Panc1 (cell line): Measurements from ENCODE around the gene RHBDD1.

Experiments
- POLR2AphosphoS5 ChIP-seq: IDR thresholded peaks from 2 replicates; pipeline ENCODE4 v1.6.1; 2012; ENCODE audit warnings: mild to moderate bottlenecking, low read depth, low read length, moderate library complexity
- SIN3A ChIP-seq: IDR thresholded peaks from 2 replicates; pipeline ENCODE4 v1.6.1; 2012; ENCODE audit warnings: low read depth, mild to moderate bottlenecking, low read length, moderate library complexity, borderline replicate concordance; ENCODE audit not compliant: insufficient read depth
- TCF7L2 ChIP-seq: IDR thresholded peaks from 2 replicates; pipeline ENCODE4 v1.6.1; 2011; ENCODE audit warnings: mild to moderate bottlenecking, low read depth, low read length, inconsistent platforms
- TF ChIP-seq, protein P1 (sequence below): fragments of 450-650 bp; IDR thresholded peaks from 2 replicates; pipeline ENCODE4 v1.5.1; 2017; ENCODE audit warnings: mild to moderate bottlenecking
- TF ChIP-seq, protein P2 (sequence below), 2 experiments: IDR thresholded peaks; 2 replicates each; pipeline ENCODE4 v1.6.1; 2011 to 2012; ENCODE audit warnings: low read depth in 2 of 2, control low read depth in 1 of 2, low read length in 1 of 2, mild to moderate bottlenecking in 1 of 2, moderate library complexity in 1 of 2; ENCODE audit not compliant: insufficient read depth in 1 of 2

DNA sequence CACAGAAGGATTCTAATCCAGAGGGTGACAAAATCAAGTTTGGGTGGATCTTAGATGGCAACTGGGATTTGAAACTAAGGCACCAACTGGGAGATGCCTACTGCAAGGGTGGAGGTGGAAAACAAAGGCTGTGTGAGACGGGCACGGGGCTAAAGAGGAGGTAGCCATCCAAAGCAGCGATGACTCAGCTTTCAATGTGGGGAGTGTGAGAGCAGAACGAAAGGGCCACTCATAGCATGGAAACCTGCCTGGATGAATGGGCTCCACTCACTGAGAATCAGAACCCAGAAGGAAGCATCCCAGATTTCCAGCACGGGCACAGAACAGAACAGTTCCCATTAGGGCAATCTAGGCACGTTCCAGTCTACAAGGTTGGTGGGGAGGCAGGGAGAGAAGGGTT is 168.6 kb downstream of the RHBDD1 start:
- TF ChIP-seq, protein P1, sequence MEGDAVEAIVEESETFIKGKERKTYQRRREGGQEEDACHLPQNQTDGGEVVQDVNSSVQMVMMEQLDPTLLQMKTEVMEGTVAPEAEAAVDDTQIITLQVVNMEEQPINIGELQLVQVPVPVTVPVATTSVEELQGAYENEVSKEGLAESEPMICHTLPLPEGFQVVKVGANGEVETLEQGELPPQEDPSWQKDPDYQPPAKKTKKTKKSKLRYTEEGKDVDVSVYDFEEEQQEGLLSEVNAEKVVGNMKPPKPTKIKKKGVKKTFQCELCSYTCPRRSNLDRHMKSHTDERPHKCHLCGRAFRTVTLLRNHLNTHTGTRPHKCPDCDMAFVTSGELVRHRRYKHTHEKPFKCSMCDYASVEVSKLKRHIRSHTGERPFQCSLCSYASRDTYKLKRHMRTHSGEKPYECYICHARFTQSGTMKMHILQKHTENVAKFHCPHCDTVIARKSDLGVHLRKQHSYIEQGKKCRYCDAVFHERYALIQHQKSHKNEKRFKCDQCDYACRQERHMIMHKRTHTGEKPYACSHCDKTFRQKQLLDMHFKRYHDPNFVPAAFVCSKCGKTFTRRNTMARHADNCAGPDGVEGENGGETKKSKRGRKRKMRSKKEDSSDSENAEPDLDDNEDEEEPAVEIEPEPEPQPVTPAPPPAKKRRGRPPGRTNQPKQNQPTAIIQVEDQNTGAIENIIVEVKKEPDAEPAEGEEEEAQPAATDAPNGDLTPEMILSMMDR = no peak
- TF ChIP-seq TCF7L2 (no peak), POLR2AphosphoS5 (no peak), SIN3A (no peak)
- TF ChIP-seq, protein P2, sequence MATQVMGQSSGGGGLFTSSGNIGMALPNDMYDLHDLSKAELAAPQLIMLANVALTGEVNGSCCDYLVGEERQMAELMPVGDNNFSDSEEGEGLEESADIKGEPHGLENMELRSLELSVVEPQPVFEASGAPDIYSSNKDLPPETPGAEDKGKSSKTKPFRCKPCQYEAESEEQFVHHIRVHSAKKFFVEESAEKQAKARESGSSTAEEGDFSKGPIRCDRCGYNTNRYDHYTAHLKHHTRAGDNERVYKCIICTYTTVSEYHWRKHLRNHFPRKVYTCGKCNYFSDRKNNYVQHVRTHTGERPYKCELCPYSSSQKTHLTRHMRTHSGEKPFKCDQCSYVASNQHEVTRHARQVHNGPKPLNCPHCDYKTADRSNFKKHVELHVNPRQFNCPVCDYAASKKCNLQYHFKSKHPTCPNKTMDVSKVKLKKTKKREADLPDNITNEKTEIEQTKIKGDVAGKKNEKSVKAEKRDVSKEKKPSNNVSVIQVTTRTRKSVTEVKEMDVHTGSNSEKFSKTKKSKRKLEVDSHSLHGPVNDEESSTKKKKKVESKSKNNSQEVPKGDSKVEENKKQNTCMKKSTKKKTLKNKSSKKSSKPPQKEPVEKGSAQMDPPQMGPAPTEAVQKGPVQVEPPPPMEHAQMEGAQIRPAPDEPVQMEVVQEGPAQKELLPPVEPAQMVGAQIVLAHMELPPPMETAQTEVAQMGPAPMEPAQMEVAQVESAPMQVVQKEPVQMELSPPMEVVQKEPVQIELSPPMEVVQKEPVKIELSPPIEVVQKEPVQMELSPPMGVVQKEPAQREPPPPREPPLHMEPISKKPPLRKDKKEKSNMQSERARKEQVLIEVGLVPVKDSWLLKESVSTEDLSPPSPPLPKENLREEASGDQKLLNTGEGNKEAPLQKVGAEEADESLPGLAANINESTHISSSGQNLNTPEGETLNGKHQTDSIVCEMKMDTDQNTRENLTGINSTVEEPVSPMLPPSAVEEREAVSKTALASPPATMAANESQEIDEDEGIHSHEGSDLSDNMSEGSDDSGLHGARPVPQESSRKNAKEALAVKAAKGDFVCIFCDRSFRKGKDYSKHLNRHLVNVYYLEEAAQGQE (IDR thresholded peaks at IDR 0.05; ENCODE audit: insufficient read depth in 1 of 2, low read depth in 2 of 2, low read length in 1 of 2) = no peak
